Measurements from ENCODE around the gene ARPC4.

- no peak for TF ChIP-seq ZBTB43 (CRISPR knock-in tag; IDR thresholded peaks at IDR 0.05)
- TF ChIP-seq, protein P1, sequence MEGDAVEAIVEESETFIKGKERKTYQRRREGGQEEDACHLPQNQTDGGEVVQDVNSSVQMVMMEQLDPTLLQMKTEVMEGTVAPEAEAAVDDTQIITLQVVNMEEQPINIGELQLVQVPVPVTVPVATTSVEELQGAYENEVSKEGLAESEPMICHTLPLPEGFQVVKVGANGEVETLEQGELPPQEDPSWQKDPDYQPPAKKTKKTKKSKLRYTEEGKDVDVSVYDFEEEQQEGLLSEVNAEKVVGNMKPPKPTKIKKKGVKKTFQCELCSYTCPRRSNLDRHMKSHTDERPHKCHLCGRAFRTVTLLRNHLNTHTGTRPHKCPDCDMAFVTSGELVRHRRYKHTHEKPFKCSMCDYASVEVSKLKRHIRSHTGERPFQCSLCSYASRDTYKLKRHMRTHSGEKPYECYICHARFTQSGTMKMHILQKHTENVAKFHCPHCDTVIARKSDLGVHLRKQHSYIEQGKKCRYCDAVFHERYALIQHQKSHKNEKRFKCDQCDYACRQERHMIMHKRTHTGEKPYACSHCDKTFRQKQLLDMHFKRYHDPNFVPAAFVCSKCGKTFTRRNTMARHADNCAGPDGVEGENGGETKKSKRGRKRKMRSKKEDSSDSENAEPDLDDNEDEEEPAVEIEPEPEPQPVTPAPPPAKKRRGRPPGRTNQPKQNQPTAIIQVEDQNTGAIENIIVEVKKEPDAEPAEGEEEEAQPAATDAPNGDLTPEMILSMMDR (IDR thresholded peaks at IDR 0.05), result no peak
Measured at GRCh38 chr3:9820543-9820942, 27.7 kb downstream of the ARPC4 start.

Data from WTC11 (cell line).